K562 (cell line): ENCODE data around the gene SCPEP1. TPM values are rescaled to one million over a fixed set of nuclear protein-coding genes. Genes with fewer than 3 reads are reported as not detected.

Experiments
- BRD4 ChIP-seq: fragments of 200-600 bp; sonication (generic); IDR thresholded peaks from 2 replicates; pipeline ENCODE4 v1.6.1; 2017; ENCODE audit warnings: inconsistent platforms
- FOXJ2 ChIP-seq: fragments of 200-800 bp; sonication (Bioruptor generic); IDR thresholded peaks from 2 replicates; pipeline ENCODE4 v1.6.1; 2016; ENCODE audit warnings: missing genetic modification characterization, missing compliant biosample characterization
- FOXJ3 ChIP-seq: sonication (generic); formaldehyde crosslinking; IDR thresholded peaks from 2 replicates; pipeline ENCODE4 v1.4.0; 2020; ENCODE audit warnings: mild to moderate bottlenecking, missing genetic modification reagents
- HDAC1 ChIP-seq, 2 experiments: fragments of 450-650 bp; IDR thresholded peaks; 2 replicates each; pipeline ENCODE4 v1.6.1; 2016 to 2017; ENCODE audit warnings: inconsistent platforms in 1 of 2, mild to moderate bottlenecking in 1 of 2, moderate library complexity in 1 of 2
- KLF6 ChIP-seq: fragments of 250-450 bp; sonication (Bioruptor Pico); IDR thresholded peaks from 2 replicates; pipeline ENCODE4 v1.4.0; 2020; ENCODE audit warnings: mild to moderate bottlenecking, moderate library complexity, borderline replicate concordance
- MCM3 ChIP-seq: fragments of 450-650 bp; IDR thresholded peaks from 2 replicates; pipeline ENCODE4 v1.6.1; 2016
- PHB ChIP-seq: fragments of 250-450 bp; sonication (Bioruptor Pico); IDR thresholded peaks from 2 replicates; pipeline ENCODE4 v1.5.0; 2021
- XRCC5 ChIP-seq: fragments of 200-400 bp; formaldehyde crosslinking; IDR thresholded peaks from 2 replicates; pipeline ENCODE4 v1.6.1; 2017; ENCODE audit warnings: low read depth, mild to moderate bottlenecking, low read length
- ZC3H11A ChIP-seq: IDR thresholded peaks from 2 replicates; pipeline ENCODE4 v1.6.1; 2012; ENCODE audit warnings: low read depth, low read length, improper control_type of control experiment
- ZNF23 ChIP-seq: fragments of 250-450 bp; sonication (Bioruptor Pico); IDR thresholded peaks from 2 replicates; pipeline ENCODE4 v1.4.0; 2020; ENCODE audit warnings: mild to moderate bottlenecking
- ZNF24 ChIP-seq: fragments of 450-650 bp; IDR thresholded peaks from 2 replicates; pipeline ENCODE4 v1.6.1; 2016
- ZNF274 ChIP-seq: IDR thresholded peaks from 2 replicates; pipeline ENCODE4 v1.6.1; 2011; ENCODE audit warnings: low read depth, mild to moderate bottlenecking, low read length, moderate library complexity, borderline replicate concordance
- polyA plus RNA-seq, 8 experiments: library from polyadenylated mRNA; depleted of rRNA in 4 of 8; stranded (reverse) in 5 of 8; unstranded in 3 of 8; fragments of >200 nt; fragmentation: Nextera tagmentation in 2 of 8; fragmentation: Illumina TruSeq in 1 of 8; extraction: Ambion mirVana in 2 of 8; extraction: Trizol in 1 of 8; gene quantifications; 2 replicates each; pipeline versions ENCODE4 v1.2.1 to v1.2.3, GENCODE V29; 2011 to 2014; ENCODE audit warnings: inconsistent platforms in 1 of 8, missing spikeins in 1 of 8
- total RNA-seq, 7 experiments: library from RNA; depleted of rRNA in 6 of 7; stranded (reverse); fragments of >200 nt in 6 of 7; fragmentation: Illumina TruSeq in 2 of 7; extraction: Trizol in 2 of 7; gene quantifications; 2 replicates each; pipeline versions ENCODE4 v1.2.1 to v1.2.3, GENCODE V29; 2011 to 2021; ENCODE audit warnings: low replicate concordance in 1 of 7
- TF ChIP-seq, protein P1 (sequence below): fragments of 150-350 bp; IDR thresholded peaks from 2 replicates; pipeline ENCODE4 v1.6.1; 2014; ENCODE audit warnings: low read depth, mild to moderate bottlenecking, low read length, borderline replicate concordance
- TF ChIP-seq, protein P2 (sequence below), 3 experiments: fragments of 200-800 bp in 1 of 3; sonication (Bioruptor generic) in 1 of 3; sonication (generic) in 1 of 3; formaldehyde crosslinking in 1 of 3; IDR thresholded peaks; 2 replicates each; pipeline versions ENCODE4 v1.6.1 to v1.8.0; 2016 to 2022; ENCODE audit warnings: mild to moderate bottlenecking in 2 of 3, missing compliant biosample characterization in 2 of 3, missing genetic modification characterization in 2 of 3, missing genetic modification reagents in 1 of 3
- TF ChIP-seq, protein P3 (sequence below): IDR thresholded peaks from 2 replicates; pipeline ENCODE4 v1.6.1; 2014; ENCODE audit warnings: antibody characterized with exemption
- TF ChIP-seq, protein P4 (sequence below): sonication (generic); formaldehyde crosslinking; IDR thresholded peaks from 2 replicates; pipeline ENCODE4 v1.8.0; 2022; ENCODE audit warnings: mild to moderate bottlenecking, missing genetic modification reagents, borderline replicate concordance
- TF ChIP-seq, protein P5 (sequence below): fragments of 250-450 bp; sonication (Bioruptor Pico); IDR thresholded peaks from 2 replicates; pipeline ENCODE4 v1.8.0; 2022; ENCODE audit warnings: moderate library complexity, mild to moderate bottlenecking, inconsistent platforms

SCPEP1 gene
- total and polyA plus RNA-seq, 9 of the 15 experiments (the other 6 are each of a cell fraction or from before 2014, with no cell fraction given): 5.1 to 14.8 (median 7.2) TPM

DNA sequence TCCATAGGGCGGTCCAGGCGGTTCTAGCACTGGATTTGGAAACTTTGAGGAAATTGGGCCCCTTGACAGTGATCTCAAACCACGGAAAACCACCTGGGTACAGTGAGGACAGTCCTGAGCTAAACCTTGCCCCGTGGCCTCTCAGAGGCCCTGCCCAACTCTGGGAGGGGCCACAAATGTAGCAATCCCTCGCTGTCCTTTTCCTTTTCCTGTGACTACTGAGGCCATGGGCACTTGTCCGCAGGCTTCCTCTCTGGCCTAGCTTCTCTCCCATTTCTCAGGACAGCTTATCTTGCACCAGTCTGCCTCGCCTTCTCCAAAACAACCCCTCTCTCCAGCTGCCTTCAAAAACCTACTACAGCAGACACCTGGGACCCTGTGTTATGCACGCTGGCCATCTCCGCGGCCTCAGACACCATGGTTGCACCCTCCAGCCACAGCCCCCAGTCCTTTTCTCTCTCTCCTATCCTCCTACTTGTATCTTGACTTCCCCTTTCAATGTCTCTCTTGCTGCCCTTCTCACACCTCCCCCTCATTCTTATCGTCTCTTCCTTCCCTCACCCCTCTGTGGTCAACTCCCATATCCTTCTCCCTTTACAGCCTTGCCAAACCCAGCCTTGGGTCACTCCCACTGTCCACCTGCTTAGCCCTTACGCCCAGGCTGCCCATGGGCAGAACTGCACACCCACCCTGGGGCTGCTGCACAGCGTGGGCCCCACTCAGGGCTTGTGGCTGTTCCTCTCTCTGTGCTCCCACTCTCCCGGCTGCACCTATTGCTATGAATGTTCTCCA is 7.6 kb downstream of the SCPEP1 start (continued):
- TF ChIP-seq KLF6 (CRISPR knock-in tag) (no peak), ZNF24 (no peak), FOXJ3 (CRISPR knock-in tag) (no peak), PHB (CRISPR knock-in tag) (no peak), HDAC1 (IDR thresholded peaks at IDR 0.05) (peak in 1 of 2 experiments; percentile 97; a peak in 2 of 4 replicates), ZNF23 (CRISPR knock-in tag) (no peak), MCM3 (no peak), ZNF274 (no peak), XRCC5 (no peak), BRD4 (no peak; the same call in 1 of the 2 replicates), FOXJ2 (tag) (no peak), ZC3H11A (no peak)
- TF ChIP-seq, protein P1, sequence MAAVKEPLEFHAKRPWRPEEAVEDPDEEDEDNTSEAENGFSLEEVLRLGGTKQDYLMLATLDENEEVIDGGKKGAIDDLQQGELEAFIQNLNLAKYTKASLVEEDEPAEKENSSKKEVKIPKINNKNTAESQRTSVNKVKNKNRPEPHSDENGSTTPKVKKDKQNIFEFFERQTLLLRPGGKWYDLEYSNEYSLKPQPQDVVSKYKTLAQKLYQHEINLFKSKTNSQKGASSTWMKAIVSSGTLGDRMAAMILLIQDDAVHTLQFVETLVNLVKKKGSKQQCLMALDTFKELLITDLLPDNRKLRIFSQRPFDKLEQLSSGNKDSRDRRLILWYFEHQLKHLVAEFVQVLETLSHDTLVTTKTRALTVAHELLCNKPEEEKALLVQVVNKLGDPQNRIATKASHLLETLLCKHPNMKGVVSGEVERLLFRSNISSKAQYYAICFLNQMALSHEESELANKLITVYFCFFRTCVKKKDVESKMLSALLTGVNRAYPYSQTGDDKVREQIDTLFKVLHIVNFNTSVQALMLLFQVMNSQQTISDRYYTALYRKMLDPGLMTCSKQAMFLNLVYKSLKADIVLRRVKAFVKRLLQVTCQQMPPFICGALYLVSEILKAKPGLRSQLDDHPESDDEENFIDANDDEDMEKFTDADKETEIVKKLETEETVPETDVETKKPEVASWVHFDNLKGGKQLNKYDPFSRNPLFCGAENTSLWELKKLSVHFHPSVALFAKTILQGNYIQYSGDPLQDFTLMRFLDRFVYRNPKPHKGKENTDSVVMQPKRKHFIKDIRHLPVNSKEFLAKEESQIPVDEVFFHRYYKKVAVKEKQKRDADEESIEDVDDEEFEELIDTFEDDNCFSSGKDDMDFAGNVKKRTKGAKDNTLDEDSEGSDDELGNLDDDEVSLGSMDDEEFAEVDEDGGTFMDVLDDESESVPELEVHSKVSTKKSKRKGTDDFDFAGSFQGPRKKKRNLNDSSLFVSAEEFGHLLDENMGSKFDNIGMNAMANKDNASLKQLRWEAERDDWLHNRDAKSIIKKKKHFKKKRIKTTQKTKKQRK: no peak
- TF ChIP-seq, protein P2, sequence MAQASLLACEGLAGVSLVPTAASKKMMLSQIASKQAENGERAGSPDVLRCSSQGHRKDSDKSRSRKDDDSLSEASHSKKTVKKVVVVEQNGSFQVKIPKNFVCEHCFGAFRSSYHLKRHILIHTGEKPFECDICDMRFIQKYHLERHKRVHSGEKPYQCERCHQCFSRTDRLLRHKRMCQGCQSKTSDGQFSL (CRISPR knock-in tag; IDR thresholded peaks at IDR 0.05): no peak
- TF ChIP-seq, protein P2 (tag; IDR thresholded peaks at IDR 0.05): no peak
- TF ChIP-seq, protein P3, sequence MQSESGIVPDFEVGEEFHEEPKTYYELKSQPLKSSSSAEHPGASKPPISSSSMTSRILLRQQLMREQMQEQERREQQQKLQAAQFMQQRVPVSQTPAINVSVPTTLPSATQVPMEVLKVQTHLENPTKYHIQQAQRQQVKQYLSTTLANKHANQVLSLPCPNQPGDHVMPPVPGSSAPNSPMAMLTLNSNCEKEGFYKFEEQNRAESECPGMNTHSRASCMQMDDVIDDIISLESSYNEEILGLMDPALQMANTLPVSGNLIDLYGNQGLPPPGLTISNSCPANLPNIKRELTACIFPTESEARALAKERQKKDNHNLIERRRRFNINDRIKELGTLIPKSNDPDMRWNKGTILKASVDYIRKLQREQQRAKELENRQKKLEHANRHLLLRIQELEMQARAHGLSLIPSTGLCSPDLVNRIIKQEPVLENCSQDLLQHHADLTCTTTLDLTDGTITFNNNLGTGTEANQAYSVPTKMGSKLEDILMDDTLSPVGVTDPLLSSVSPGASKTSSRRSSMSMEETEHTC: no peak
- TF ChIP-seq, protein P4, sequence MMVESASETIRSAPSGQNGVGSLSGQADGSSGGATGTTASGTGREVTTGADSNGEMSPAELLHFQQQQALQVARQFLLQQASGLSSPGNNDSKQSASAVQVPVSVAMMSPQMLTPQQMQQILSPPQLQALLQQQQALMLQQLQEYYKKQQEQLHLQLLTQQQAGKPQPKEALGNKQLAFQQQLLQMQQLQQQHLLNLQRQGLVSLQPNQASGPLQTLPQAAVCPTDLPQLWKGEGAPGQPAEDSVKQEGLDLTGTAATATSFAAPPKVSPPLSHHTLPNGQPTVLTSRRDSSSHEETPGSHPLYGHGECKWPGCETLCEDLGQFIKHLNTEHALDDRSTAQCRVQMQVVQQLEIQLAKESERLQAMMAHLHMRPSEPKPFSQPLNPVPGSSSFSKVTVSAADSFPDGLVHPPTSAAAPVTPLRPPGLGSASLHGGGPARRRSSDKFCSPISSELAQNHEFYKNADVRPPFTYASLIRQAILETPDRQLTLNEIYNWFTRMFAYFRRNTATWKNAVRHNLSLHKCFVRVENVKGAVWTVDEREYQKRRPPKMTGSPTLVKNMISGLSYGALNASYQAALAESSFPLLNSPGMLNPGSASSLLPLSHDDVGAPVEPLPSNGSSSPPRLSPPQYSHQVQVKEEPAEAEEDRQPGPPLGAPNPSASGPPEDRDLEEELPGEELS (CRISPR knock-in tag): no peak
- TF ChIP-seq, protein P5, sequence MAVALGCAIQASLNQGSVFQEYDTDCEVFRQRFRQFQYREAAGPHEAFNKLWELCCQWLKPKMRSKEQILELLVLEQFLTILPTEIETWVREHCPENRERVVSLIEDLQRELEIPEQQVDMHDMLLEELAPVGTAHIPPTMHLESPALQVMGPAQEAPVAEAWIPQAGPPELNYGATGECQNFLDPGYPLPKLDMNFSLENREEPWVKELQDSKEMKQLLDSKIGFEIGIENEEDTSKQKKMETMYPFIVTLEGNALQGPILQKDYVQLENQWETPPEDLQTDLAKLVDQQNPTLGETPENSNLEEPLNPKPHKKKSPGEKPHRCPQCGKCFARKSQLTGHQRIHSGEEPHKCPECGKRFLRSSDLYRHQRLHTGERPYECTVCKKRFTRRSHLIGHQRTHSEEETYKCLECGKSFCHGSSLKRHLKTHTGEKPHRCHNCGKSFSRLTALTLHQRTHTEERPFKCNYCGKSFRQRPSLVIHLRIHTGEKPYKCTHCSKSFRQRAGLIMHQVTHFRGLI (CRISPR knock-in tag): no peak
